AG04449 (cell line): ENCODE results near the gene IGDCC3.

Experiments
- CTCF ChIA-PET: fragments of 350-600 bp; formaldehyde crosslinking; extraction: SDS; loops from one replicate; lab custom pipeline; 2021; ENCODE audit warnings: antibody characterized with exemption; lab: Yijun Ruan, JAX
- POLR2A ChIA-PET: fragments of 400-600, 350-600 bp; formaldehyde crosslinking; extraction: SDS; loops from one replicate; lab custom pipeline; 2020; ENCODE audit warnings: antibody characterized with exemption, inconsistent platforms; lab: Yijun Ruan, JAX
- DNase-seq: peaks from one replicate; pipeline ENCODE4 v3.0.0-alpha.2; 2010; ENCODE audit warnings: low read depth, low spot score
- H3K4me3 ChIP-seq: 2 replicates; pipeline ENCODE4 v1.5.1; 2011; ENCODE audit warnings: low read depth, mild to moderate bottlenecking, control low read depth, low read length
- CTCF ChIP-seq: IDR thresholded peaks from one replicate; pipeline ENCODE4 v1.5.1; 2011; ENCODE audit warnings: mild to moderate bottlenecking, moderate library complexity, low read length, control low read depth, inconsistent platforms; ENCODE audit not compliant: insufficient read depth; ENCODE audit errors: missing control alignments

IGDCC3 gene

DNA sequence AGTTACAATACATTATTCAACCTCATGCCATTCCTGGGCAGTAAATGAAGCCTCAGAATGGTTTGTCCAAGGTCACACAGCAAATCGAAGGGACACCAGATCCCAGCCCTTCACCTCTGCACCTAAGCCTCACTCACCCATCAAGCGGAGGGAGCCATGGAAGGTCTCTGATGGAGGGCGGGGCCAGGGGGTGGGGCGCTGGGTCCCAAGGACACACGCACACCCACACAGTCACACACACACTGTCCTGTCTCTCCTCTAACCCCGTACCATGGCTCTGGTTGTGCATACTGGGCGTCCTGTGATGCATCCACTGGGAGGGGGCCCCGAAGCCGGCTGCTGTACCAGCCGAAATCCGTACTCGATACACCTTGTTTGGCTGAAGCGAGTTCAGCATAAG lies 15.3 kb upstream of the IGDCC3 start:
- no peak overlapping the region for H3K4me3 ChIP-seq
- ChIA-PET CTCF (interaction anchor here (1.5 to 23.4 kb wide), 4 partner anchors 8 to 73 kb away, joined by 5 to 652 read pairs (median 143); no protein-coding TSS in a partner anchor), POLR2A (no interaction called here)
- no peak for DNase-seq
- TF ChIP-seq CTCF: no peak

DNA sequence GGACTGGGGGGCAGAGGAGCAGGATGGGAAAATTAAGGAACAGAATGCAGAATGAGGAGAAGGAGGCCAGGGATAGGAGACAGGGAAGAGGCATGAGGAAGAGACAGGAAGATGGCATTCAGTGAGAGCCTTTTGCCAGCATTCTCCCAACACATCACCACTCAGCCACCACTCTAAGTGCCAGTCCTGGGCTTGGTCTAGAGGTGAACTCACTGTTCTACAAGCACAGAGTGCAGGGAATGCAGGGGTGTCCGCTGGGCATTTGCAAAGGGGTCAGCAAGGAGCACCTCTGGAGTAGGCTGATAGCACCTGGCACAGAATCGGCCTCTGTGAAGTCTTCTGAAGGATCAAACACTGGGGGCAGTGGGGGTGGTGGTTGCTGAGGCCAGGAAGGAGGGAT lies 14.6 kb upstream of the IGDCC3 start:
- ChIA-PET CTCF (interaction anchor here (1.5 to 23.4 kb wide), 3 partner anchors 11 to 73 kb away, joined by 5 to 652 read pairs (median 267); no protein-coding TSS in a partner anchor), POLR2A (no interaction called here)
- no peak for TF ChIP-seq CTCF
- no peak overlapping the region for H3K4me3 ChIP-seq
- DNase-seq: no peak

- no peak overlapping the region for H3K4me3 ChIP-seq
- DNase-seq: no peak
- ChIA-PET CTCF (interaction anchor here (0.7 to 23.4 kb wide), 4 partner anchors 9 to 72 kb away, joined by 4 to 652 read pairs (median 136); no protein-coding TSS in a partner anchor), POLR2A (no interaction called here)
- no peak for TF ChIP-seq CTCF
Measured at GRCh38 chr15:65391732-65392131, 13.9 kb upstream of the IGDCC3 start.

DNA sequence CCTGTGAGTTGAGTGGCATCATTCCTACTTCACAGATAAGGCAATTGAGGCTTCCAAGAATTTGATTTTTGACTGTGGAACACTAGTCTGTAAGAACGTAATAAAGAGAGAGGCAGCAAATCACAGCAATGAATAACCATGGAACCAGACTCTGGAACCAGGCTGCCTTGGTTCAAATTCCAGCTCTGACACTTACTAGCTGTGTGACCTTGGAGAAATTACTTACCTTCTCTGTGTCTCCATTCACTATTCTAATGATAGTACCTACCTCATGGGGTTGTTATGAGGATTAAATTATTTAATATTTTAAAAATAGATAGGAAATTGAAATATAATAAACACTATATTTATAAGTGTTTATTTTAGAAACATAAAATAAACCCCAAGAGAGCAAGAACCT lies 12.6 kb upstream of the IGDCC3 start:
- ChIA-PET POLR2A (no interaction called here), CTCF (interaction anchor here (18.4 to 23.4 kb wide), 2 partner anchors 13 to 71 kb away, joined by 267 to 652 read pairs; no protein-coding TSS in a partner anchor)
- H3K4me3 ChIP-seq: no peak overlapping the region
- TF ChIP-seq CTCF: no peak
- DNase-seq: no peak

- ChIA-PET POLR2A (no interaction called here), CTCF (interaction anchor here (5.5 to 23.4 kb wide), 3 partner anchors 14 to 69 kb away, joined by 93 to 652 read pairs (median 267); no protein-coding TSS in a partner anchor)
- H3K4me3 ChIP-seq: no peak overlapping the region
- DNase-seq: no peak
- TF ChIP-seq CTCF: no peak
Measured at GRCh38 chr15:65389226-65389625, 11.4 kb upstream of the IGDCC3 start.

DNA sequence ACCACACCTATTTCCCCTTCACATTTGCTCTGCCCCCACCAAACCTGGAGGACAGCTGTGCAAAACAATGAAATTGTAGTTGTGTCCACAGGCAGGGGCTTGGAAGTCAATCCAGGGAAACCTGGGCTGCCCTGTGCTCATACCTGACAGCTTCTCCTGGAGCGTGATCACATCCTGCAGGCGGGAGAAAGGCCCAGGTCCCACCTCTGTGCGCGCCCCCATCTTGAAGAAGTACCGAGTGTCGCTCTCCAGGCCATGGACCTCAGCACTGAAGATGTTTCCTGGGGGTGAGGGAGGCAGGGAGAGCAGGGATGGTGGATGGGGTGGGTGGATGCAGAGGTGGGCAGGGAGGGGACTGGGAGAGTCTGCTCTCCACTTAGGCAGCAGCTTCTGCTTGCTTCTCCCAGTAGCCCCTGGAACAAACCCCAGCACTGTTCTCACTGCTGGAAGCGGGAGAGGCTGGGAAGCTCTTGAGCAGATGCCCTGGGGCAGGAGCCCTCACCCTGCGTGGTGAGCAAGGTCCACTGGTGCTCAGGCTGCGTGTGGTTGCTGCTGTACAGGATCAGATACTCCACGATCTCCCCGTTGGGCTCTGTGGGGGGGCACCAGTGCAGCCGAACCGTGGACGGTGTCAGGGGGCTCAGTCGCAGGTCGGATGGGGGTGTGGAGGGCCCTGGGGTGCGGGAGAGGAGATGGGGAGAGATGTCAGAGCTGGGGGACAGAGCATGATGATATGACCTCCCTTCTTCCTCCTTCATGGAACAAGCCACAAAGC lies 10.7 kb upstream of the IGDCC3 start:
- POLR2A ChIA-PET: no interaction called here
- DNase-seq: no peak
- H3K4me3 ChIP-seq: no peak overlapping the region
- TF ChIP-seq CTCF: no peak
- CTCF ChIA-PET: interaction anchor here (4.6 to 23.4 kb wide), 4 partner anchors 12 to 69 kb away, joined by 29 to 652 read pairs (median 180); no protein-coding TSS in a partner anchor
